Measurements from ENCODE around the gene BCL6B. TPM values are rescaled to one million over a fixed set of nuclear protein-coding genes. Genes with fewer than 3 reads are reported as not detected.

Gene BCL6B
- total RNA-seq (2012; rRNA removed) (not detected in 2 replicates), polyA plus RNA-seq (2012; rRNA removed) (not detected in 2 replicates), Bru-seq, nascent RNA (not detected), BruChase-seq, experiment 1, labeled RNA remaining after a 6-hour chase (not detected), BruChase-seq, experiment 2, labeled RNA remaining after a 2-hour chase (not detected)
- polyA plus RNA-seq (2012; cell fraction: cytosol; rRNA removed) = not detected in 2 replicates
- polyA plus RNA-seq (2012; cell fraction: nucleus; rRNA removed; ENCODE audit: low replicate concordance) = 0.10 TPM in 1 of 2 replicates, not detected in the other
- long read RNA-seq = 0 reads

- WGBS, 2 experiments (ENCODE audit: extremely low coverage in 2 of 2, insufficient read length in 1 of 2) = 14% methylated on average over 8 of the region's 47 CpGs; no CpG with 5 or more reads in 1 of the 2 experiments
- Histone ChIP-seq H4K91ac (ENCODE audit: insufficient read depth, low read depth, low read length) (peak within 1 kb of the TSS; percentile 8; the same call in 1 of the 2 replicates), H3K27ac (ENCODE audit: insufficient read depth, low read length) (no peak within 1 kb of the TSS), H3K36me3 (ENCODE audit: control insufficient read depth, insufficient read depth, low read length) (no peaks in the 10 kb centered on the region), H2BK20ac (ENCODE audit: low read depth, low read length) (no peak within 1 kb of the TSS), H3K9me3 (ENCODE audit: control insufficient read depth, insufficient read depth, low read length) (no peaks in the 10 kb centered on the region), H4K5ac (ENCODE audit: low read depth, low read length) (peak within 1 kb of the TSS; percentile 61; the same call in 1 of the 2 replicates), H3K9ac (ENCODE audit: low read depth, low read length) (peak within 1 kb of the TSS; percentile 24; the same call in 1 of the 2 replicates), H3K14ac (replicated peaks; ENCODE audit: low read depth, low read length) (peak within 1 kb of the TSS; percentile 30; the same call in 1 of the 2 replicates), H2BK15ac (ENCODE audit: low read depth, low read length) (no peak within 1 kb of the TSS), H3K9me1 (ENCODE audit: insufficient read depth, low read length) (no peaks in the 10 kb centered on the region; the same call in 1 of the 2 replicates), H3K4ac (ENCODE audit: low read depth, low read length) (no peak within 1 kb of the TSS; the same call in 1 of the 2 replicates), H4K20me1 (ENCODE audit: insufficient read depth, low read length) (no peaks in the 10 kb centered on the region), H3K23ac (ENCODE audit: low read depth, low read length) (no peak within 1 kb of the TSS), H3K79me1 (ENCODE audit: low read depth in 1 of 2, low read length in 2 of 2) (no peaks in the 10 kb centered on the region), H4K8ac (ENCODE audit: low read depth in 2 of 2, low read length in 2 of 2) (peak within 1 kb of the TSS; percentile 60 to 81; a peak in 3 of 4 replicates), H3K27me3 (ENCODE audit: control insufficient read depth, insufficient read depth, low read length) (peaks cover 10% of the 10 kb centered on the region; the same call in 1 of the 2 replicates), H2BK5ac (ENCODE audit: low read depth, low read length, poor library complexity, severe bottlenecking) (no peak within 1 kb of the TSS), H2AK5ac (ENCODE audit: low read depth, low read length) (0 out of 2 replicates have a peak within 1 kb of the TSS, but pooled peaks have one; percentile 9), H2AFZ (replicated peaks; ENCODE audit: low read length, poor library complexity) (peak within 1 kb of the TSS; percentile 95), H3K4me1 (ENCODE audit: control insufficient read depth, insufficient read depth, low read length) (peaks cover 4% of the 10 kb centered on the region; the same call in 1 of the 2 replicates), H3K4me3 (ENCODE audit: insufficient read depth, low read depth, low read length) (0 out of 2 replicates have a peak within 1 kb of the TSS, but pooled peaks have one; percentile 18), H3K56ac (ENCODE audit: extremely low read depth, insufficient read depth, low read length) (0 out of 2 replicates have a peak within 1 kb of the TSS, but pooled peaks have one; percentile 4), H3K4me2 (ENCODE audit: low read depth, low read length) (peak within 1 kb of the TSS; percentile 62), H2AK9ac (replicated peaks; ENCODE audit: low read depth, low read length, poor library complexity) (peak within 1 kb of the TSS; percentile 83), H2BK120ac (ENCODE audit: low read depth, low read length) (no peak within 1 kb of the TSS), H3K18ac (ENCODE audit: low read depth, low read length) (no peak within 1 kb of the TSS)
- ChIA-PET CTCF (no interaction called here), POLR2A (ENCODE audit: unreplicated experiment) (no interaction called here)
- ATAC-seq (ENCODE audit: low read depth) = no peak
- no peak for DNase-seq
- dilution Hi-C loops (cut with HindIII; ENCODE audit: low sequenced_read_pairs, unreplicated experiment) (no loop called here), intact Hi-C loops (cut with micrococcal nuclease) (loop anchor here (1.0 to 5.0 kb wide), 3 partner anchors 110 to 357 kb away; no protein-coding TSS in a partner anchor), in situ Hi-C loops (cut with MboI; ENCODE audit: low sequenced_read_pairs) (no loop called here)
- no TSS peak for BruUV-seq (replicated peaks)
- TF ChIP-seq MAZ (IDR thresholded peaks at IDR 0.05; ENCODE audit: borderline replicate concordance, low read depth, low read length) (no peak), RAD21 (IDR thresholded peaks at IDR 0.05; ENCODE audit: low read length) (no peak), BHLHE40 (IDR thresholded peaks at IDR 0.05; ENCODE audit: low read depth, low read length) (no peak), NFE2L2 (IDR thresholded peaks at IDR 0.05; ENCODE audit: low read depth, low read length) (no peak), CEBPB (IDR thresholded peaks at IDR 0.05; ENCODE audit: low read depth, low read length) (no peak), MXI1 (IDR thresholded peaks at IDR 0.05; ENCODE audit: borderline replicate concordance, low read depth, low read length) (no peak), POLR2A (IDR thresholded peaks at IDR 0.05; ENCODE audit: low read depth, low read length) (no peak), MAFK (IDR thresholded peaks at IDR 0.05; ENCODE audit: low read depth, low read length) (no peak), SMC3 (IDR thresholded peaks at IDR 0.05; ENCODE audit: low read depth, low read length) (no peak), ELK1 (IDR thresholded peaks at IDR 0.05; ENCODE audit: borderline replicate concordance, low read depth, low read length) (no peak)
- TF ChIP-seq, protein P1, sequence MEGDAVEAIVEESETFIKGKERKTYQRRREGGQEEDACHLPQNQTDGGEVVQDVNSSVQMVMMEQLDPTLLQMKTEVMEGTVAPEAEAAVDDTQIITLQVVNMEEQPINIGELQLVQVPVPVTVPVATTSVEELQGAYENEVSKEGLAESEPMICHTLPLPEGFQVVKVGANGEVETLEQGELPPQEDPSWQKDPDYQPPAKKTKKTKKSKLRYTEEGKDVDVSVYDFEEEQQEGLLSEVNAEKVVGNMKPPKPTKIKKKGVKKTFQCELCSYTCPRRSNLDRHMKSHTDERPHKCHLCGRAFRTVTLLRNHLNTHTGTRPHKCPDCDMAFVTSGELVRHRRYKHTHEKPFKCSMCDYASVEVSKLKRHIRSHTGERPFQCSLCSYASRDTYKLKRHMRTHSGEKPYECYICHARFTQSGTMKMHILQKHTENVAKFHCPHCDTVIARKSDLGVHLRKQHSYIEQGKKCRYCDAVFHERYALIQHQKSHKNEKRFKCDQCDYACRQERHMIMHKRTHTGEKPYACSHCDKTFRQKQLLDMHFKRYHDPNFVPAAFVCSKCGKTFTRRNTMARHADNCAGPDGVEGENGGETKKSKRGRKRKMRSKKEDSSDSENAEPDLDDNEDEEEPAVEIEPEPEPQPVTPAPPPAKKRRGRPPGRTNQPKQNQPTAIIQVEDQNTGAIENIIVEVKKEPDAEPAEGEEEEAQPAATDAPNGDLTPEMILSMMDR (conservative IDR thresholded peaks at IDR 0.05; ENCODE audit: low read depth, low read length) = no peak
These were observed at the start of gene BCL6B for GRCh38 chr17:7022781-7023571. BCL6B (plus strand) TSS chr17:7023050; CDS start chr17:7023672, 622 bp downstream.
